GM15510 (cell line): ENCODE measurements around the gene LDLRAD4.

Experiments
- POLR2A ChIP-seq: IDR thresholded peaks from 3 replicates; pipeline ENCODE4 v1.6.1; 2011; ENCODE audit warnings: borderline replicate concordance; ENCODE audit not compliant: insufficient read length; ENCODE audit errors: extremely low read depth

The LDLRAD4 gene

GRCh38 chr18:13638719-13639595 is 420.4 kb downstream of the LDLRAD4 start:
- TF ChIP-seq POLR2A: no peak

- TF ChIP-seq POLR2A: no peak
Observed at GRCh38 chr18:13640266-13640860, 421.8 kb downstream of the LDLRAD4 start.

- no peak for TF ChIP-seq POLR2A
Observed at GRCh38 chr18:13641551-13642439, 423.2 kb downstream of the LDLRAD4 start.

- no peak for TF ChIP-seq POLR2A
Observed at GRCh38 chr18:13642440-13642827, 423.9 kb downstream of the LDLRAD4 start.

GRCh38 chr18:13643261-13643751 is 424.7 kb downstream of the LDLRAD4 start:
- TF ChIP-seq POLR2A: no peak

- no peak for TF ChIP-seq POLR2A
Observed at GRCh38 chr18:13645093-13645492, 426.5 kb downstream of the LDLRAD4 start.

GRCh38 chr18:13646633-13647032 is 428.1 kb downstream of the LDLRAD4 start:
- no peak for TF ChIP-seq POLR2A

- no peak for TF ChIP-seq POLR2A
Observed at GRCh38 chr18:13647761-13648160, 429.2 kb downstream of the LDLRAD4 start.

- no peak for TF ChIP-seq POLR2A
Observed at GRCh38 chr18:13649397-13650390, 431.1 kb downstream of the LDLRAD4 start.

GRCh38 chr18:13653746-13654433 is 435.3 kb downstream of the LDLRAD4 start:
- no peak for TF ChIP-seq POLR2A

GRCh38 chr18:13657974-13658373 is 439.4 kb downstream of the LDLRAD4 start:
- no peak for TF ChIP-seq POLR2A

- TF ChIP-seq POLR2A: no peak
Observed at GRCh38 chr18:13658436-13659204, 440.1 kb downstream of the LDLRAD4 start.
